ENCODE measurements around the gene GFRA1.

GRCh38 chr10:116271593-116272439 lies 1.2 kb downstream of the GFRA1 start:
- TF ChIP-seq POLR2A (IDR thresholded peaks at IDR 0.05) (no peak), CTCF (IDR thresholded peaks at IDR 0.05) (no peak)

Data from Peyer's patch (tissue), 4 donors.